Ramos (cell line): ENCODE data around the gene GABRA6.

Source experiments
- in situ Hi-C: fragments of 300-500 bp; cut with MboI; formaldehyde crosslinking; loops from one replicate; pipeline ENCODE4 v1.14.3; 2022; ENCODE audit warnings: low sequenced_read_pairs; ENCODE audit not compliant: unreplicated experiment

The GABRA6 gene

DNA sequence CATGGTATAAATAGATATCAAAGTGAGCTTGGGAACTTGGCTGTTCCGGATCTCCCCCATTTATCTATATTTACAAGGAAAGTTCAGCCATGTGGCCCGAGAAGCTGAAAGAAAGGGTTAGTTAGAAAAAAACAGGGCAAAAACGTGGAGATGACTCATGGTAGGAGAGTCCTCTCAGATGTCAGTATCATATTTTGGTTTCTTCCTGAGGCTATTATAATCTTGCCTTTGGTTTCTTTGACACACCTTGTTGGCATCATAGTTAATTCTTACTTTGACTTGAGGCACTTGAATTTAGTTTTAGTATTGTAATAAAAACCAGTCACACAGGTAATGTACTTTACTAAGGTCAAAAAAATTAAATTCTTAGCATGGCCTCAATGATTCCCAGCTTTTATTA, 59.9 kb downstream of the GABRA6 start:
- in situ Hi-C loops = no loop called here

DNA sequence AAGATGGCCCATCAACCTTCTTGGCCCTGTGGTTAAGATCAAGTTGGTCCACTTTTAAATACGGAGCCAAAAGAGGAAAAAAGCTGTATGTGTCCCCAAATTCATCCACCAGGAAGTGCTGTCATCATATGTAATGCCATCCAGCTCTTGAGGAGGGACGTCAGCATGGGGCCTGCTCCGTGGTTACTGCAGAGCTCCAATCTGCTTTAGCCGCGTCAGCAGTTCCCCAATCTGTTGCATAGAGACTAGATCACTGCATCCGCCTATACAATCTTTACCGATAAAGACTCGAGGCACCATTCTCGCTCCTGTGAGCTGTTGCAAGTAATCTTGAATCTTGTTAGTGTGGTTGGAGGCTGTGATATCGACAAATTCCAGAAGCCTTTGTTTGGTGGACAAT, 65.7 kb downstream of the GABRA6 start:
- in situ Hi-C loops = no loop called here
